Measurements from ENCODE around the gene TMIGD1. TPM values are rescaled to one million over a fixed set of nuclear protein-coding genes. Genes with fewer than 3 reads are reported as not detected.

The TMIGD1 gene
- total and polyA plus RNA-seq, 2 experiments from 2014 or later: not detected

DNA sequence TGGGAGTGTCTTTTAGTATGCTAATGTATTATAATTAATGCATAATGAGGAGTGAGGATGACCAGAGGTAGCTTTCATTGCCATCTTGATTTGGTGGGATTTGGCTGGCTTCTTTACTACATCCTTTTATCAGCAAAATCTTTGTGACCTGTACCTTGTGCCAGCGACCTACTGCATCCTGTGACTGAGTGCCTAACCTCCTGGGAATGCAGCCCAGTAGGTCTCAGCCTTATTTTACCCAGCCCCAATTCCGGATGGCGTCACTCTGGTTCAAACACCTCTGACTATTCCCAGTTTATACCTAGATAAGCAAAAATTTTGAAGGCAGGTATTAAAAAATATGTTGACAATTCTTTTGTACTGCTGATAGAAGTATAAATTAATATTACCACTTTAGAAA is 31.6 kb downstream of the TMIGD1 start (continued):
- no peak for TF ChIP-seq ZNF462 (CRISPR knock-in tag; IDR thresholded peaks at IDR 0.05)
- TF ChIP-seq ZNF114 (CRISPR knock-in tag; IDR thresholded peaks at IDR 0.05): no peak

GRCh38 chr17:30300818-30301217 is 33.0 kb downstream of the TMIGD1 start:
- Histone ChIP-seq H3K9me2 (ENCODE audit: insufficient read depth) (no peaks in the 10 kb centered on the region), H3K4me2 (no peak overlapping the region), H2AFZ (peak overlapping the region; percentile 32; the same call in 1 of the 2 replicates), H3F3A (replicated peaks; ENCODE audit: low read depth) (no peaks in the 10 kb centered on the region), H3K4me3 (no peak overlapping the region), H3K27ac (ENCODE audit: low read depth) (no peak overlapping the region), H3K4me1 (ENCODE audit: insufficient read depth) (no peaks in the 10 kb centered on the region), H3K79me2 (replicated peaks; ENCODE audit: insufficient read depth) (no peaks in the 10 kb centered on the region), H3K27me3 (ENCODE audit: insufficient read depth) (no peaks in the 10 kb centered on the region), H3K36me3 (ENCODE audit: insufficient read depth) (no peaks in the 10 kb centered on the region), H4K20me1 (replicated peaks; ENCODE audit: insufficient read depth) (no peaks in the 10 kb centered on the region)
- ATAC-seq (no peak), DNase-seq (ENCODE audit: low spot score) (no peak)
- H3K27ac Mint-ChIP-seq: no peak overlapping the region
- no peaks in the 10 kb centered on the region for H3K4me1 Mint-ChIP-seq
- H3K4me3 Mint-ChIP-seq: no peak overlapping the region
- H3K27me3 Mint-ChIP-seq (ENCODE audit: insufficient read depth, low read depth, poor library complexity): peaks cover 3% of the 10 kb centered on the region
- H3K9me3 Mint-ChIP-seq: 0 out of 3 replicates have a peak, but pooled peaks cover 4% of the 10 kb centered on the region
- H3K36me3 Mint-ChIP-seq (ENCODE audit: low read depth): no peaks in the 10 kb centered on the region
- TF ChIP-seq ZNF462 (CRISPR knock-in tag; IDR thresholded peaks at IDR 0.05): no peak
- TF ChIP-seq EZH2 (IDR thresholded peaks at IDR 0.05; ENCODE audit: low read depth, unreplicated experiment): no peak
- no peak for TF ChIP-seq STAT1 (IDR thresholded peaks at IDR 0.05; ENCODE audit: unreplicated experiment)
- no peak for TF ChIP-seq REST (IDR thresholded peaks at IDR 0.05; ENCODE audit: unreplicated experiment)

Data from GM23338 (cell line).